ENCODE measurements around the gene NAP1L4.

The NAP1L4 gene

GRCh38 chr11:2995893-2996554 is 3.9 kb upstream of the NAP1L4 start:
- DNase-seq (ENCODE audit: low read depth in 3 of 3, low spot score in 1 of 3), result no peak

- DNase-seq (ENCODE audit: low read depth in 3 of 3, low spot score in 1 of 3), result no peak
Observed at GRCh38 chr11:2995031-2995561, 3.0 kb upstream of the NAP1L4 start.

- DNase-seq (ENCODE audit: low read depth in 3 of 3, low spot score in 1 of 3), result no peak
Observed at GRCh38 chr11:2994336-2994730, 2.2 kb upstream of the NAP1L4 start.

- no peak for DNase-seq (ENCODE audit: low read depth in 3 of 3, low spot score in 1 of 3)
Observed at GRCh38 chr11:2992997-2993325, 832 bp upstream of the NAP1L4 start.

- no peak for DNase-seq (ENCODE audit: low read depth in 3 of 3, low spot score in 1 of 3)
Observed at GRCh38 chr11:2991452-2992233, 486 bp downstream of the NAP1L4 start.

- DNase-seq (ENCODE audit: low read depth in 3 of 3, low spot score in 1 of 3), result no peak
Observed at GRCh38 chr11:2990617-2991451, 1.3 kb downstream of the NAP1L4 start.

GRCh38 chr11:2989551-2989950 is 2.6 kb downstream of the NAP1L4 start:
- no peak for DNase-seq (ENCODE audit: low read depth in 3 of 3, low spot score in 1 of 3)

- DNase-seq (ENCODE audit: low read depth in 3 of 3, low spot score in 1 of 3), result no peak
Observed at GRCh38 chr11:2989006-2989405, 3.1 kb downstream of the NAP1L4 start.

GRCh38 chr11:2987881-2988861 is 4.0 kb downstream of the NAP1L4 start:
- DNase-seq (ENCODE audit: low read depth in 3 of 3, low spot score in 1 of 3), result no peak

GRCh38 chr11:2983908-2984307 is 8.2 kb downstream of the NAP1L4 start:
- DNase-seq (ENCODE audit: low read depth in 3 of 3, low spot score in 1 of 3), result no peak

- no peak for DNase-seq (ENCODE audit: low read depth in 3 of 3, low spot score in 1 of 3)
Observed at GRCh38 chr11:2982214-2982613, 9.9 kb downstream of the NAP1L4 start.

GRCh38 chr11:2981130-2981529 is 11.0 kb downstream of the NAP1L4 start:
- DNase-seq (ENCODE audit: low read depth in 3 of 3, low spot score in 1 of 3), result no peak

GRCh38 chr11:2980168-2980840 is 11.8 kb downstream of the NAP1L4 start:
- DNase-seq (ENCODE audit: low read depth in 3 of 3, low spot score in 1 of 3), result no peak

- DNase-seq (ENCODE audit: low read depth in 3 of 3, low spot score in 1 of 3), result no peak
Observed at GRCh38 chr11:2977113-2977512, 15.0 kb downstream of the NAP1L4 start.

GRCh38 chr11:2976294-2977063 is 15.7 kb downstream of the NAP1L4 start:
- DNase-seq (ENCODE audit: low read depth in 3 of 3, low spot score in 1 of 3), result no peak

- no peak for DNase-seq (ENCODE audit: low read depth in 3 of 3, low spot score in 1 of 3)
Observed at GRCh38 chr11:2975594-2975993, 16.5 kb downstream of the NAP1L4 start.

GRCh38 chr11:2974272-2974671 is 17.9 kb downstream of the NAP1L4 start:
- DNase-seq (ENCODE audit: low read depth in 3 of 3, low spot score in 1 of 3), result no peak

GRCh38 chr11:2968341-2968900 is 23.7 kb downstream of the NAP1L4 start:
- no peak for DNase-seq (ENCODE audit: low read depth in 3 of 3, low spot score in 1 of 3)

- no peak for DNase-seq (ENCODE audit: low read depth in 3 of 3, low spot score in 1 of 3)
Observed at GRCh38 chr11:2964782-2965181, 27.3 kb downstream of the NAP1L4 start.

All from stimulated activated CD4-positive, alpha-beta T cell treated with anti-CD3 and anti-CD28 coated beads, TNF-alpha, amount 100 ng/mL, for 1 hour (primary cell).